HUDEP-2 (cell line): ENCODE results near the gene THBS2.
"Not testable (repeated sequence)": the region's sequence is repeated elsewhere in the genome, so short reads cannot be mapped to it uniquely, and the experiment has no call there.

Experiments used
- DNase-seq, 76 experiments: peaks; one replicate each; lab custom pipeline; 2025; ENCODE audit not compliant: unreplicated experiment in 76 of 76; lab: John Stamatoyannopoulos, UW

Gene THBS2

DNA sequence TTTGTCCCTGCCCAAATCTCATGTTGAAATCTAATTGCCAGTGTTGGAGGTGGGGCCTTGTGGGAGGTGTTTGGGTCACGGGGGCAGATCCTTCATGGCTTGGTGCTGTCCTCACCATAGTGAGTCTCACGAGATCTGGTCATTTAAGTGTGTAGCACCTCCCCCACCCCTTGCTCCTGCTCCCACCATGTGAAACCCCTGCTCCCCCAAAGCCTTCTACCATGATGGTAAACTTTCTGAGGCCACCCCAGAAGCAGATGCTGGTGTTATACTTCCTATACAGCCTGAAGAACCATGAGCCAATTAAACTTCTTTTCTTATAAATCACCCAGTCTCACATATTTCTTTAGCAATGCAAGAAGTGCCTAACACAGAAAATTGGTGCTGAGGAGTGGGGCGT is 19.9 kb upstream of the THBS2 start:
- no peak for DNase-seq

DNA sequence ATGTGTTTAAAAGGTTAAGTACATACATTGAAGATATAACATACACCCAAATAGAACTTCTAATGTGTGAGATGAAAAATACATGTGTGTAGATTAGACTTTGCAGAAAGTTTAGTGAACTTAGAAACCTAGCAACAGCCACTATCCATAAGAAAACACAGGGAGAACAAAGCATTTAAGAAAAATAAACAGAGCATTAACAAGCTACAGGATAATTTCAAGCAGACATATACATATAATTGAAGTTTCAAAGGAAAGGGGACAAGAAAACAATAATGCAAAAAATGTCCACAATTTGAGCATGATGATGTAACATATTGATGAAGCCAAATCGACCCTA is 18.2 kb upstream of the THBS2 start:
- no peak for DNase-seq

DNA sequence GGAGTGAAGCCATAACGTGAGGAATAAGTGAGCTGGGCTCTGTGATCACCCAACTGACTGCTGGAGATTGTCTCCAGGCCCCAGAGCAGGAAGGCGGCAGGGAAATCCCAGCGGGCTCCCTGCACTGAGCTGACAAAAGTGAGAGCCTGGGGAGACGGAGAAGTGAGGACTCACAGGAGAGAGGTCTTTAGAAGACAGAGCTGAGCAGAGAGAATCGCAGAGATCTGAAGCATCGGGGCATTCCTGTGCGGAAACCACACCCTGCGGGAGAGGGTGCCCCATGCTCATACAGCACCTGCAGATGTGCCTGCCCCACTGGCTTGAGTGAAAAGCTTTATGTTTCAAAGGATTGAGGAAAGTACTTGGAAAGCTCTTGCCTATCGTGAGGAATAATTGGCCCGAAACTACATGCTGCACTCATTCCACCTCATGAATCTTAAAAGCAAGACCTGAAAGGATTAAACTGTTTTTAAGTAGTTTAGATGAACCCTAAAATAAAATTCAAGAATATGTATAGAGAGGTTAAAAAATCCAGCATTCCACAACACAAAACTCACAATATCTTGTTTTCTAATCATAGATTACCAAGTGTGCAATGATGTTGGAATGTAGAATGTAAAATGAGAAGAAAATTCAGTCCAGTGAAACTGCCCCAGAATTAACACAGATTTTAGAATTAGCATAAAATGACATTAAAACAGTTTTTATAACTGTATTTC is 17.7 kb upstream of the THBS2 start:
- DNase-seq = no peak

DNA sequence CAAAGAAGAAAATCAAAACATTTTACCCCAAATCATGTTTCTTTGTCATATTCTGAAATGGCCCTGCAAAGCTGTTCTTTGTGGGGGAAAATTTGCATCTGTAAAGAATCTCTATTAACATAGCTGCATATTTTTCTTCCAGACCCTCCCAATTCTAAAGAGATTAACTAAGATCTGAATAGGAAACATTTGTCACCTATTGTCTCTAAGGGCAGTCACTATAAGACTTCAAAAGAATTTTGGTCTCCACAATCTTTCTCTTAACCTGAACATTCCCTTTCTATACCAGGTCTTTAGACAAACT is 16.4 kb upstream of the THBS2 start:
- DNase-seq = not testable (repeated sequence)

DNA sequence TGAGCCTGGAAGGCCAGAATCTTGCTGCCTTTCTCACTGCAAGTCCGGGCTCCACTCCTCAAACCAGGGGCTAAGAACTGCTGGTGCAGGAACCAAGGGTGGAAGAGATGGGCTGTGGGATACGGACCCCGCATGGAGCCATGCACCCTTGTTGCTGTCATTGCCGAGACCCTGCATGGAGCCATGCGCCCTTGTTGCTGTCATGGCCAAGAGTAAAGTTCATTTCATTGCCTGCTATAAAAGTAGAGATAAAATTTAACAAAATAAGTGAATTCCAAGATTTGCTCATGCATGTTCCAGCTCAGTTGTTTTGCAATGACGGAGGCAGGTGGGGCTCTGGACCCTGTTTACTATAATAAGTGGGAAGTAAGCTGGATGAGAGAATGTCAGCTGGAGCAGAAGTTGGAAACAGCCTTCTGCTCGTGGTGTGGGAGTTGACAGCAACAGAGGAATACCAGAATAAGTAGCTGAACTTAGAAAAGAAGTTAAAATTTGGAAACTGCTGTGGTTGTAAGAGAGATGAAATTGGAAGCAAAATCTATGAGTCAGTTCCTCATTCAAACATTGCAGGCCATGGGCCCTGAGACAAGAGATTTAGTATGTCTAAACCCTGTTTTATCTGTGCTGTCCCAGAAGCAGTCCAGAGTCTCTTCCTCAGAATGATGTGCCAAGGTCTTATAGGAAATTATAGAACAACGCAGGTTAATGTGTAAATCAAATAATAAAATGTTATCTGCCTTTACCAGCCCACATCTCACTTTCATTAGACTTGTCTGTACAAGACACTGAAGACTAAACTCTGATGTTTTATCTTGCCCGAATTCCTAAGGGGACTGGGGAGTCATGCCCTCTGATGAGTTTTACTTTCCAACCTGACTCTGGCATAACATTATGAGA is 15.8 kb upstream of the THBS2 start:
- no peak for DNase-seq

DNA sequence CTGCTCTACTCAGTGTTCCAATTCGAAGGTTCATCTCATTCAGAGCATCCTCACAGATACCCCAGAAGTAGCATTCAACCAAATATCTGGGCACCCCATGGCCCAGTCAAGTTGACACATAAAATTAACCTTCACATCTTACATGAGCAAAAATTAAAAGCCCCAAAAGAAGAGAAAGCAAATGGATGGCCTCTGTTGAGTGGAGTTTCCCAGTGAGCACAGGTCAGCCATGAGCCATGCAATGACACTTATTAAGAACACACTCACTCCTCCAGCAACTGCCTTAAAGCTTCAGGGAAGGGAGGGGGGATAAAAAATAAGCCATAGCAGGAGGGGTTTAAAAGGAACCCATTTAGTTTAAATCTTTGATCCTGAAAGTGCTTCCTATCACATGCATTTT is 14.6 kb upstream of the THBS2 start:
- no peak for DNase-seq

DNA sequence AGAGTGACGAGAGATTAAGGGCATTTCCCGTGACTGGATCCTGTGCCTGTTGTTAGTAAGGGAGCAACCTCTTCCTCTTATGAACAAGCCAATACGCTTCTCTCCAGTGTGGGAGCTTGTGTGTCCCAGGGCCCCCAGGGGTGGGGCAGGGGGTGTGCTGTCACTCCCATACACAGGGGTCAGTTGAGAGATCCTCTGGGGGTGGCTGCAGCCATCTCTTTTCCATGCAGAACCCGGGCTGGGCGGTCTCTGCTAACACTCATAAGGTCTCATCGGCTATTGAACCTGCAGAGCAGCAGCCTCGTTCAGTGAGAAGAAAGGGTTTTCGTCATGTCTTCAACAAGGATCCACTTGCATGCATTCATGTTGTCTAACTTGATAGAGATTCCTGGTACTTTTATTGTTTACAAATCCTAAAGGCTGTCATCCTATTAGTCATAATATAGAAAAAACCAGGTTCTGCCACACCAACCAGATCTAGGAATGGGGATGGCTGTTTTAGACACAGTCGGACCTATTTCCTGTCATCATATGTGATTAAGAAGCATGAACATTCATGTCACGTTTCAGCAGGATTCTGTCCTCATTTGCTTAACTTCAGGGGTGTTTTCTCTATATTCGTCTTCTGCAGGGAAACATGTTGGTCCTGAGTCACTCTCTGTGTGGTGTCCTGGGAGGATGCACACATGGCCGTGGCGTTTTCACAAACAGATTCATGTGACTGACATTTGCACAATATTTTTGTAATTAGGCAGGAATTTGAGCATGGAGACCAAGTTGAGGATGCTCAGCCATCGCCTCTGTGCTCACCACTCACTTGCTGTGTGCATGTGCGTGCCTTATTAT is 13.3 kb upstream of the THBS2 start:
- DNase-seq = no peak

DNA sequence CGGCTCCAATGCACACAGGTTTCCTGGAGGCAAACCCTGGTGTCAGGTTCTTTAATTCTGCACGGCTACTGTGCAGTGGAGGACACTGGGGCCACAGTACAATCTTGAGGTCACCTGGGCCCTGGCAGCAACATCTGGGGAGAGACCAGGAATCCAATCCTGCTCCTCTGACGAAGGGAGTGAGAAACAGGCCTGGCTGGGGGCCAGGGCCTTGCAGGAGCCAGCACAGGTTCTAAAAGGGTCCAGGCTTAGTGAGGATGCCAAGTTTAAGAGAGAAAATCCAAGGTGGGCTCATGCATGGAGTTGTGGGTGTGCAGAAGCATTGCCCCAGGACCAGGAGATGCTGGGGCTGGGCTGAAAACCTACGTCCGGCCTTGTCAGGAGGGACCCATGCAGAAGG is 12.6 kb upstream of the THBS2 start:
- DNase-seq = no peak

DNA sequence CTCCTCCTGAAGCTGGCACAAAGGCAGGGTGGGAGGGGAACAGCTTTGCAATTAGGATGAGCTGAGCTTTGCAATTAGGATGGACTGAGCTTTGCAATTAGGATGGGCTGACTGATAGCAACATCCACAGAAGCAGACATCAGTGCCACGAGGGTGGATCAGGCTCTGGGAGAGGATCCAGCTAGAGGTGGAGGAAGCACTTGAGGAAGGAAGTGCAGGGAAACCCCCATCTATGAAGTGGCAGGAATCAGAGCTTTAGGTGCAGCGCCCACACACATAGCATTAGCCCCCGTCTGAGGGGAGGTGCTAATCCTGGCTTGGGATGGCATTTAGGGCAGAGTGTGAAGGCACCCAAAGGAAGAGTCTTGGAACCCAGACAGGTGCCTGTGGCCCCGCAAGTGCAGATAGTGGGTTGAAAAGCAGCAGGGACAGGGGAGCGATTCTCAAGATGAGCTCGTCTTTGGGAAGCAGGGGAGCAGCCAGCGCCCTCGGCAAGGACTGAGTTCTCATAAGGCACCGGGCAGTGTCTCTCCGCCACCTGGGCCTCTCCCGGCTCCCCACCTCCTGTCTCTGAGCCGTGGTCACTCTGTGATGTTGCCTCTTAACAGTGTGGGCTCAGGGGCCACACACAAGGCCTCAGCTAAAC is 12.0 kb upstream of the THBS2 start:
- no peak for DNase-seq

DNA sequence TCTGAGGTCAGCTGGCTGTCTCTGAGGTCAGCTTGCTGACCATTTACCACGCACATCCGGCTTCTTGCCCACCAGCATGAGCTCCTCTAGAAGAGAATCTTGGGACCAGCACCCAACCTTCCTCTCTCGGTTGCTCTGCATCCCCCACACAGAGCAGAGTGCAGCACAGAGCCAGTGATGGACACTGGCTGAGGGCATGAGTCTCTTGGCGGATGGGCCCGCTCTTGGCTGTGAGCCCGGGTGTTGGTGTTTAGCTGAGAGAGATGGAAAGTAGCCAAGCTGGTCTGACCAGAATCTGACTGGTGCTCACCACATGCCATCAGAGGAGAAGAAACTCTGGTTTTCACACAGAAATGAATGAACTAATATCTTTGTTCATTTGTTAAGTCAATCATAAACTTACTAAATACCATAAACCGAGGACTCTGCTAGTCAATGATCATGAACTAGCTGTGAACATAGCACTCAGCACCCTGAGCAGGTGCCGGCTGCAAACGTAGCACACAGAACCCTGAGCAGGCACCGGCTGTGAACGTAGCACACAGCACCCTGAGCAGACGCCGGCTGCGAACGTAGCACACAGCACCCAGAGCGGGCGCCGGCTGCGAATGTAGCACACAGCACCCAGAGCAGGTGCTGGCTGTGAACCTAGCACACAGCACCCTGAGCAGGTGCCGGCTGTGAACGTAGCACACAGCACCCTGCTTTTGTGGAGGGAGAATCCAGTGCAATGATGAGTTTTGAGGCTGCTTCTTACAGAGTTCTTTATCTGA is 10.4 kb upstream of the THBS2 start:
- DNase-seq = peak in 2 of 76 experiments; percentile 18 to 25

DNA sequence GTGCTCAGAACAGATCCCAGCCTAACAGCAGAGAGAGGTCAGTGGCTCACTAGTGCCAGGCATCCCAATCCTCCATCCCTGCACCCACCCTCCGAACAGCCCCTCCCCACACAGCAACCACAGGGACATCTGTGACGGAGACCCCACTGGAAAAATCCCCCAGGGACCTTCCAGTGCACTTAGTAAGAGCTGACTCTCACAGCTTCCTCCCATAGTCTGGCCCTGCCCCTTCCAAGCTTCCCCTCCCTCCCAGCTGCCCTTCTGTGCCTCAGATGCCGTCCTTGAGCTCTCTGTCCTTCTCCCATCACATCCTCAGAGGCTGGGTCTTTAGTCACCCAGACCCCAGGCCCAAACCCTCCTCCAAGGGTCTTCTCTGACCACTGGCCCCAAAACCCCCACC is 9.7 kb upstream of the THBS2 start:
- no peak for DNase-seq

DNA sequence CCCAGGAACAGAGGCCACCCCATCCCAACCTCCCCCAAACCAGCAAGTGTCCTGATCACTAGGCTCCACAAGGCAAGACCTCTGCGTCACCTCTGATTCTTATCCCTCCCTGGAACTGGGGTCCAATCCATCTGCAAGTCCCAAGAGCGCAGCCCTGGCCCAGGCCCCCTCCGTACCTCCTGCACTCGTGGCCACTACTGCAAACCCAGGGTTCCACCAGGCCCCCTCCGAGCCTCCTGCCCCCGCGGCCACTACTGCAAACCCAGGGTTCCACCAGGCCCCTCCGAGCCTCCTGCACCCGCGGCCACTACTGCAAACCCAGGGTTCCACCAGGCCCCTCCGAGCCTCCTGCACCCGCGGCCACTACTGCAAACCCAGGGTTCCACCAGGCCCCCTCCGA is 9.0 kb upstream of the THBS2 start:
- not testable (repeated sequence) for DNase-seq

DNA sequence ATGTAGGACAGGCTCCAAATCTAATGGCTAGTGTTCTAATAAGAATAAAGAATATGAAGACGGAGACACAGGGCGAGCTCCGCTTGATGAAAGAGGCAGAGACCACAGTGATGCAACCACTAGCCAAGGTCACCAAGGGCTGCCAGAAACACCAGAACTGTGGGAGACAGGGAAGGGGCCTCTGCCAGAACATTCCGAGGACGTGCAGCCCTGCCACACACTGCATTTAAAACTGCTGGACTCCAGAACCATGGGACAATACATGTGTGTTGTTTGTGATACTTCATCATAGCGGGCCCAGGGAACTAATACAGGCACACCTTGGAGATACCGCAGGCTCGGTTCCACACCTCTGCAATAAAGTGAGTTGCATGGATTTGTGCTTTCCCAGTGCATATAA is 2.9 kb upstream of the THBS2 start:
- DNase-seq = no peak

DNA sequence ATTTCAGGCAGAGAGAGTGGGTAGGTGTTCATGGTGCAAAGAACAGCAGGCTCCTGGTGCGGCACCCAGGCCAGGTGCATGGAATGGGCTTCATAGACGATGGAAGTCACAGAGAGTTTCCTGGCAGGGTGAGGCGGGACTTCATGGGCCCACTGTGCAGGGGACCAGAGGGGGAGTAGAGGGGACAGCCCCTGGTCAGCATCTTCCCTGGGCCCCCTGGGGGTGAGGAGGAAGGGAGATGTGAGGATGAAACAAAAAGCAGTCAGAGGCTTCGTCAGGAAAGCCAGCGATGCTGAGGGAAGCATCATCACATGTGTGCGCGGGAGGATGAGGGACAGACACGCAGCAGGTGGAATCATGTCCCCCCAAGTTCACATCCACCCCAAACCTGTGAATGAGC is 2.4 kb upstream of the THBS2 start:
- DNase-seq = no peak

DNA sequence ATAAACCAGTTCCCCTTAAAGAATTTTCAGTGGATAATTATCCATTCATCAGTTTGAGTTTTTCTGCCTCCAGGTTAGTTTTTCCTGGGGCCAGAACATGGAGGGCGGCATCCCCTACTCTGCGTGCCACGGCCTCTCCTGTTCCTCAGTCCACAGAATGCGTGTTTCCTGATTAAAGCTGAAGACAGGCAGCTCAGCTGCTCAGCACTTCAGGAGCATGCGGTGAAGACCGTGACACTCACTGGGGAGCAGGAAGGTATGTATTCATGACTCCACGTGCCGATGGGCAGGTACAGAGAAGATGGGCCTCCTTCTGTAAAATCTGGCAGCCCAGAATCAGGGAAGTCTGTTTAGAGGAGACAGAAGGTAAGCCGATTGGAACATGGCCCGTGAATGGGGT is 2.0 kb upstream of the THBS2 start:
- DNase-seq = no peak

DNA sequence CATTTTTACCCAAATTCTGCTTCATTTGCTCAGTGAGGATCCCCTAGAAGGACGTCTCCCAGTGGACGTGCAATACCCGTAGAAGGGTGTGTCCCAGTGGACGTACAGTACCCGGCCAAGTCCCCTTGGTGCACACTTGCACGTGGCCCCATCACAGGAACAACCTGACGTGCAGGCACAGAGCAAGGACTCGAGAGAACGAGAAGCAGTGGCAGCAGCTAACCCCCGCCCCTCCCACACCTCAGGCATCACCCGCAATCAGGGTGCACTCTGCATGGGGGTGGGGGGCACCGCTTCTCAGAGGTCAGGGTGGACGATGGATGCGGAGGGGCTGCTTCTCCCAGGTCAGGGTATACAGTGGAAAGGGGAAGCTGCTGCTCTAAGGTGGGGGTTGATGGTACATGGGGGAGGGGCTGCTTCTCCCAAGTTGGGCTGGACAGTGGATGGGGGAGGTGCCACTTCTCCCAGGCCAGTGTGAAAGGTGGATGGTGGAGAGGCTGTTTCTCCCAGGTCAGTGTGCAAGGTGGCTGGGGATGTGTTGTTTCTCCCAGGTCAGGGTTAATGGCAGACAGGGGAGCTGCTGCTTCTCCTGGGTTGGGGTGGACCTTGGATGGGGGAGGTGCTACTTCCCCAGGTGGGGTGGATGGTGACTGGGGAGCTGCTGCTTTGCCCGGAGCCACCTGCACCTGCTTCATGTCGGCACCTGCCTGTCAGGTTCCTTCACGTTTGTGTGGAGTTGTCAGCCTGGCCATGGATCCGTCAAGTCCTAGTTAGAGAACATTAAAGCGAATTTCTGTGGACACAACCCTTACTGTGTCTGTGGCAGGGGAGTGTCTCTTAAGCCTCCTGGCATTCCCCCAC is 1.0 kb upstream of the THBS2 start:
- DNase-seq = no peak

DNA sequence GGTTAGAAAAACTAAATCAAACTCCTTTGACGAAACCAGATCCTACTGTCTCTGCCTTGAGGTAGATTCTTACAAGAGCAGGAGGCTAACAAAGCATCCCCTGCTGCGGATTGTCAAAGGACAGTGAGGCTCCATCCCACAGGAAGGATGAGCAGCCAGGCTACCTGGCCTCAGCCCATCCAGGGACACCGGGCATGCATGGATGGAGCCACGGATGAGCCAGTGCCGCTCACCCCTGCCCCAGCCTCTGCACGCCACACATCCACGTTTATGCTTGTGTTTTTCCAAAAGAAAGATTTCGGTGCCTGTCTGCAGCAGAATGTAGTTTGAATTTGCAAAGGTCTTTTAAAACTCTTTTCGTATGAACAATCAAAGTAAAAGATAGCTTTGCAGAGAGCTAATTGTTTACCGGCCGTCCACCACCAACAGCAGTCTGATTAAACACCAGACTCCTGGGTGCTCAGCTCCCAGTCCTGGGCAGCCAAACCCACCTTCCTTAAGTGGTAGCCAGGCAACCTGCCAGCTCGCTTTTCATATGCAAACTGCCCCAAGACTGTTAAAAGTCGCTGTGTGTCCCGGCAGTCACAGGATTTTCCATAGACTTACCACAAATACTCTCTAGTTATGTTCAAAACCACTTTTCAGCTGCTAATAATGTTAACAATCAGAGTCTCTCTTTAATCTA is 999 bp downstream of the THBS2 start:
- DNase-seq = no peak

DNA sequence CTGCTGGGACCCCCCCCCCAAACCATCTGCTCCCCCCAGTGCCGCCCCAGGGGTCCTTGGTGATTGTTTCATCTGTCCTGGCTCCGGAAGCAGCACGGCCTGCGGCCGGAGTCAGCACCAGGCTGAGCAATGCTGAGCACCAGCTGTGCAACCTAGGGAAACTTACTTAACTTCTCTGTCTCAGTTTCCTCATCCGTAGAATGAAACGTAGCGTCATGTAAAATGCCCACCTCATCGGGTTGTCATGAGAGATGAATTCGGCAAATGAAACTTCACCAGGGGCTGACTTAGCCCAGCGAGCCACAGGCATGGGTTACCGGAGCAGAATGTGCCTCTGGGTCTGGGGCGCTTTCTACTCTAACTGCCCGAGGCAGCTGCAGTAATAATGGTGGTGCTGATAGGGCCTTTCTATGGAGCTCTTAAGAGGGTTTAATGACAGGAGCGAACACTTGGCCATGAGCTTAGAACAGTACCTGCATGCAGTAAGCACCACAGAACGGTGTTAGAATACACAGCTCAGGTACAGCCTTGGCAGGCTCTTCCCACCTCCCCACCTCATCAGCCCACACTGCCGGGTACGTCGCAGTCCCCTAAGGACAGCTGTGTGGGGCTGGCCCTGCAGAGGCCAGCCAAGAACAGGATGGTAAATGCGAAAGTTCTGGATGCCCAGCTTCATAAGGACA is 1.7 kb downstream of the THBS2 start:
- no peak for DNase-seq
